GM18907 (cell line): ENCODE data around the gene AMPD3.

Source experiments
- ATAC-seq: cut with Tn5 transposase; IDR thresholded peaks from one replicate; pipeline ENCODE4 v1.9.1; 2021; ENCODE audit warnings: mild to moderate bottlenecking, moderate library complexity; ENCODE audit not compliant: unreplicated experiment

Gene AMPD3

DNA sequence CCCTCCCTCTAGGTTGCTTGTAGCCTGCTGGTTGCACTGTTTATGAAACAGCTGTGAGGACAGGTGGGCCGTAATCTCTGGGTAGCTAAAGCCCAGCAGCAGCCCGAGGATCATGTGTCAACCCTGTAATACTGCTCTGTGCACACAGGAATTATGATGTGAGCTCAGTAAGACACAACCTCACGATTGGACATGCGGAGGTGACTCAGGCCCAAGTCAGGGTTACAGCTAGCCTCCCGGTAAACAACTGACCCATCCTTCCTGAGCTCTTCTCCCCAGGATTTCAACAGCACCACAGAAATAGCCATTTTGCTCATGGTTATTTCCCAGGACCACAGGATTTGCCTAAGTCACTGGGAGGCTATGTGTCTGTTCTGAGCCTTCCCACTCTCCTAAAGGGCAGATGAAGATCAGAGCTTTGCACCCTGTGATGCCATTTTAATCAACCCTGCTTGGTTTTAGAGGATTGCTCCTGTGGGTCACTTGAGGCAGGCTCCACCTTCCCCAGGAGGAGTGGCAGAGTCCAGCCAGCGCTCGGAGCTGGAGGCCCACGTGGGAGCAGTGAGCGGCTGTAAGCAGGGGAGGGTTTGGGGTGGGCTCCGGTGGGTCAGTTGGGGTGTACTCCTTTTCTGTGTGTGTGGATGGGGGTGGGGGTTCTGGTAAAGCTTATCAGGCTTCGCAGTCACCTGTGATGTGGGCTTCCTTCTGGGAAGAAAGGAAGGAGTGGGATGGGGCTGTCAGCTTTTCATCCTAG is at the start of gene AMPD3:
TSS of gene AMPD3 (plus strand) at position 387 of the 754 bp plus-strand sequence. CDS start 6,256 bp downstream, outside the sequence.
- no peak for ATAC-seq

- no peak for ATAC-seq
Measured at GRCh38 chr11:10405865-10406592, 49.0 kb upstream of the AMPD3 start.

- ATAC-seq = no peak
Measured at GRCh38 chr11:10407055-10407454, 48.0 kb upstream of the AMPD3 start.

DNA sequence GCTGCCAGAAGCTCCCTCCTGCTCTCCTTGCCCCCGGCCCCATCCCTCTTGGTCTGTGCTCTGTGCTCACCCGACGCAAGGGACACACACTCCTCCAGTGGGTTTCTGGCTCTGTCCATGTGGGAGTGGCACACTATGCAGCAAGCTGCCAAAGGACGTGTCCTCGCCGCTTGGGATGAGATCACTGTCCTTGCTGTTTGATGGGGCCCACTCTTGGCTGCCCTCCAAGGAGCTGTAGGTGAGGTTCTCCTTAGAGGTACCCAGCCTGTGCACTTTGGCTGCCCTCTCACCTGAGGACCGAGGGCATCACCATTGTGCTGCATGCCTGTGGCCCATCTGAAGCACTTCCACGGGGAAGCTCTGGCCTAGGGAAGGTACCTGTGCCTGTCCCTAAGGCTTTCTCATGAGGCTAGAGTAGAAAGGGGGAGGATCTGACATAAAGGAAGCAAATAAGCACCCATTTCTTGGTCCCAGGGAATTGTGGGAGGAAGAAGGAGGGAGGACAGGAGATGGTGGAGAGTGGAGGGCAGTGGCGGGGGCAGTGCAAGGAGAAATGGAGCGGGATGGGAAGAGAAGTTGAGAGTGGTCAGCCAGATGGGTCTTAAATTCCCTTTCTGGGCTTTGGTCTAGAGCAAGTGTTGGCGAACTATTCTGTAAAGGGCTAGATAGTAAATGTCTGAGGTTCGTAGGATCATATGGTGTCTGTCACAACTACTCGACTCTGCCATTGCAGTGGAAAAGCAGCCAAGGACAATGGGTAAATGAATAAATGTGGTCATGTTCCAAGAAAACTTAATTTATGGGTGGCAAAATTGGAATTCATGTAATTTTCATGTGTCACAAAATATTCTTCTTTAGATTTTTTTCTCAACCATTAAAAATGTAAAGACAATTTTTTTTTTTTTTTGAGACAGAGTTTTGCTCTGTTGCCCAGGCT is 47.0 kb upstream of the AMPD3 start:
- ATAC-seq = no peak

GRCh38 chr11:10409207-10409661 is 45.8 kb upstream of the AMPD3 start:
- no peak for ATAC-seq

GRCh38 chr11:10410106-10410843 is 44.8 kb upstream of the AMPD3 start:
- ATAC-seq = no peak

GRCh38 chr11:10410844-10411200 is 44.2 kb upstream of the AMPD3 start:
- ATAC-seq = no peak

- no peak for ATAC-seq
Measured at GRCh38 chr11:10412266-10412665, 42.8 kb upstream of the AMPD3 start.

DNA sequence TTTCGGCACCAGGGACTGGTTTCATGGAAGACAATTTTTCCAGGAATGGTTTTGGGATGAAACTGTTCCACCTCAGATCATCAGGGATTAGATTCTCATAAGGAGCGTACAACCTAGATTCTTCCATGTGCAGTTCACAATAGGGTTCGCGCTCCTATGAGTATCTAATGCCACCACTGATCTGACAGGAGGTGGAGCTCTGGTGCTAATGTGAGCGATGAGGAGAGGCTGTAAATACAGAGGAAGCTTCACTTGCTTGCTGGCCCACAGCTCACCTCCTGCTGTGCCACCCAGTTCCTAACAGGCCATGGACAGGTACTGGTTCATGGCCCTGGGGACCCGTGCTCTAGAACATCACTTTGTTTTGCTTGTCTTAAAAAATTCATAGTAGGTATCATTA is 41.8 kb upstream of the AMPD3 start:
- no peak for ATAC-seq

DNA sequence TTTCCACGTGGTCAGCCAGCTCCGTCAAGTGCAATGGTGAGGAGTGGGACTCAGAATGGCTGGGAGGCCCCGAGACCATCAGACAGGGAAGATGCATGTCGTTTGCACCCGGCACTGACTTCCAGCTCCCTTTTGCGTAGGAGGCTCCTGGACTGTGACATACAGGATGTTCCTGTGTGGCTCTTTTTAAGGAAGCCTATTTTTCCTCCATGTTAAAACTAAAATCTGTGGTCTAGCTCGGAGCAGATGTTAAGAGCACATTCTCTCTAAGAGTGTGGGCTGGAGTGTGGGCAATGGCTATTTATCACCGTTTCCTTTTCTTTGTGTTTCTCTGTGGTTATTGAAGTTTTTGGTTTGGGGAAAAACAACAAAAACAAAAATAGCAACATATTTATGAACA is 40.9 kb upstream of the AMPD3 start:
- no peak for ATAC-seq

- ATAC-seq = no peak
Measured at GRCh38 chr11:10414659-10415058, 40.4 kb upstream of the AMPD3 start.

DNA sequence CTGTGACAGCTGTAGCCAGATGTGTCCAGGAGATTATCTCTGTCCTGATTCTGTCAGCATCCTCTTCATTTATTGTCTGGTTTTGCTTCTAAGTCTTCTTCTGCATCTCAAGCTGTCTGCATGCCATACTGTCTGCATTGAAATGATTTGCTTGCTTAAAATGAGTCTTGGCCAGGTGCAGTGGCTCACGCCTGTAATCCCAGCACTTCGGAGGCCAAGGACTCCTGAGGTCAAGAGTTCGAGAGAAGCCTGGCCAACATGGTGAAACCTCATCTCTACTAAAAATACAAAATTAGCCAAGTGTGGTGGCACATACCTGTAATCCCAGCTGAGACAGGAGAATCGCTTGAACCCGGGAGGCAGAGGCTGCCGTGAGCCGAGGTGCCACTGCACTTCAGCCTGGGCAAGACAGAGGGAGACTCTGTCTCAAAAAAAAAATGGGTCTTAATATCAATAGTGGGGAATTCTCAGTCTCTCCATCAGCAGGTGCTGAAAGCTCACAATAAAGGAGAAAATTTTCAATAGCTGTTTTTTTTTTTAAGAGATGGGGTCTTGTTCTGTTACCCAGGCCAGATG is 39.2 kb upstream of the AMPD3 start:
- no peak for ATAC-seq

- no peak for ATAC-seq
Measured at GRCh38 chr11:10418259-10418949, 36.7 kb upstream of the AMPD3 start.

DNA sequence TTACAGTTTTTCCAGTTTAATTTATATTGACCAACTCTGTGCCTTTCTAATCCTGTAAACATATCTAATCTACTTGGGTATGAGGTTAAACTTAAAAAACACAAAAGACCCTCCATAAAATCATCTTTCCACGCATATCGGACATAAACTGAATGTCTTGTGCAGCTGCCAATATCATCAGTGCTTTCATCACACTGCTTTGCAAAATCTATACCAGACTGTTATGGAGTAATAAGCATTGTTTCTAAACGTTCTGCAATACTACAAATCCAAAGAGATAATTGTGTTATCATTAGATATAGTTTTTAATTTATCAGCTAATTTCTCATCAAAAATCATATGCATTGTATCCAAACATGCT is 36.1 kb upstream of the AMPD3 start:
- ATAC-seq = no peak

- ATAC-seq = no peak
Measured at GRCh38 chr11:10426475-10426874, 28.6 kb upstream of the AMPD3 start.

GRCh38 chr11:10428453-10428852 is 26.6 kb upstream of the AMPD3 start:
- ATAC-seq = no peak

- no peak for ATAC-seq
Measured at GRCh38 chr11:10429526-10429925, 25.5 kb upstream of the AMPD3 start.

DNA sequence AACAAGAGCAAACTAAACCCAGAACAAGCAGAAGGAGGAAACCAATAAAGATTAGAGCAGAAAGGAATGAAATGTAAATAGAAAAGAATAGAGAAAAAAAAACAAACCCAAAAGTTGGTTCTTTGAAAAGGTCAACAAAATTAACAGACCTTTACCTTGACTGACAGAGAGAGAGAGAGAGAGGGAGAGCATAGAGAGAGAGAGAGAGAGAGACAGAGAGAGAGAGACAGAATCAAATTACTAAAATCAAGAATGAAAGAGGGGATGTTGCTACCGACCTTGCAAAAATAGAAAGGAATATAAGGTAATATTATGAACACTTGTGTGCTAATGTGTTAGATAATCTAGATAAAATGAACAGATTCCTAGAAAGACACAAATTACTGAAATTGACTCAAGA is 22.6 kb upstream of the AMPD3 start:
- ATAC-seq = no peak

DNA sequence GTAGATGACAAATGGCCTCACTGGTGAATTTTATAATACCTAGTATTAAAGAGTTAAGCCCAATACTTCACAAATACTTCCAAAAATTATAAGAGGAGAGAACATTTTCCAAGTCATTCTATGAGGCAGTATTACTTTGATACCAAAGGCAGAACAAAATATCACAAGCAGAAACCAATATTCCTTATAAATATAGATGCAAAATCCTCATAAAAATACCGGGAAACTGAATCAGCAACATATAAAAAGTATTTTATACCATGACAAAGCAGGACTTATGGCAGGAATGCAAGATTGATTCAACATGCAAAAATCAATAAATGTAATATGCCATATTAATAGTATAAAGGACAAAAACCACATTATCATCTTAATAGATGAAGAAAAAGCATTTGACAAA is 22.1 kb upstream of the AMPD3 start:
- ATAC-seq = no peak

DNA sequence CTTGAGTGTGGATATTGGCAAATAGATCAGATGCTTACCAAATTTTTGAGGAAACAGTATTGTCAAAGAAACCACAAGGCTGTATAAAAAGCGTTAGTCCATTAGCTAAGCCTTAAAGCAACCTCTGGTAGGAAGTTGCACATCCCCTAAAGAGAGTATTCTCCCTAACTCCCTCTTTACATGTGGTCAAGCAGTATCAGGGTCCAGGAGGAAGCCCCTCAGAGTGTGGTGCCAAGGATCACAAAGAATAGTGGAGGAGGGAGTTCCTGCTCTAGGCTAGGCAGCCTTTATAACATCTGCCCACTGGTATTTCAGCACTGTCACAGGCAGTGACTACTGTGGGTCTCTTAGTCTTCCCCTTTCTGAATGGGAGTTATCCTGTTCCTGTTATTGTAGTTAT is 18.8 kb upstream of the AMPD3 start:
- ATAC-seq = no peak
